HL-60 (cell line): Measurements from ENCODE around the gene TSHZ2.

Experiments used
- POLR2AphosphoS5 ChIP-seq: IDR thresholded peaks from 2 replicates; pipeline ENCODE4 v1.6.1; 2012; ENCODE audit warnings: low read depth
- TF ChIP-seq, protein P1 (sequence below): IDR thresholded peaks from one replicate; pipeline ENCODE4 v1.5.1; 2011; ENCODE audit warnings: low read length, control low read depth, inconsistent platforms; ENCODE audit not compliant: insufficient read depth

DNA sequence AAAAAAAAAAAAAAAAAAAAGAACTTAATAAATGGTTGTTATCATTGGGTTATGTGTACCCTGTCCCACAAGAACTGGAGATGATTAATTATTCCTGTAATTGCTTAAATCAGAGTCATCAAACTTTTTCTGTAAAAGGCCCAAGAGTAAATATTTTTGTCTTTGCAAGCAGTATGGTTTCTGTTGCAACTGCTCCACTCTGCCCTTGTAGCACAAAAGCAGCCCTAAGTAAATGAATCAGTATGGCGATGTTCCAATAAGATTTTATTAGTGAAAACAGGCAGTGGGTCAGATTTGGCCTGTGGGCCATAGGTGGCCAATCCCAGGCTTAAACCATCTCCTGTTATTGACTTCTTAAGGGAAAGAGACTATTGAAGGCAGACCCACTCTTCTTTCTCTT, 252.7 kb downstream of the TSHZ2 start:
- TF ChIP-seq, protein P1, sequence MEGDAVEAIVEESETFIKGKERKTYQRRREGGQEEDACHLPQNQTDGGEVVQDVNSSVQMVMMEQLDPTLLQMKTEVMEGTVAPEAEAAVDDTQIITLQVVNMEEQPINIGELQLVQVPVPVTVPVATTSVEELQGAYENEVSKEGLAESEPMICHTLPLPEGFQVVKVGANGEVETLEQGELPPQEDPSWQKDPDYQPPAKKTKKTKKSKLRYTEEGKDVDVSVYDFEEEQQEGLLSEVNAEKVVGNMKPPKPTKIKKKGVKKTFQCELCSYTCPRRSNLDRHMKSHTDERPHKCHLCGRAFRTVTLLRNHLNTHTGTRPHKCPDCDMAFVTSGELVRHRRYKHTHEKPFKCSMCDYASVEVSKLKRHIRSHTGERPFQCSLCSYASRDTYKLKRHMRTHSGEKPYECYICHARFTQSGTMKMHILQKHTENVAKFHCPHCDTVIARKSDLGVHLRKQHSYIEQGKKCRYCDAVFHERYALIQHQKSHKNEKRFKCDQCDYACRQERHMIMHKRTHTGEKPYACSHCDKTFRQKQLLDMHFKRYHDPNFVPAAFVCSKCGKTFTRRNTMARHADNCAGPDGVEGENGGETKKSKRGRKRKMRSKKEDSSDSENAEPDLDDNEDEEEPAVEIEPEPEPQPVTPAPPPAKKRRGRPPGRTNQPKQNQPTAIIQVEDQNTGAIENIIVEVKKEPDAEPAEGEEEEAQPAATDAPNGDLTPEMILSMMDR: no peak
- TF ChIP-seq POLR2AphosphoS5: no peak
